Immature natural killer cell (primary cell): ENCODE results near the gene SLC22A3. TPM values are rescaled to one million over a fixed set of nuclear protein-coding genes. Genes with fewer than 3 reads are reported as not detected.
"Not testable (repeated sequence)": the region's sequence is repeated elsewhere in the genome, so short reads cannot be mapped to it uniquely, and the experiment has no call there.

Experiments
- DNase-seq, 3 donors: peaks; one replicate each; pipeline ENCODE4 v3.0.0; 2022; ENCODE audit warnings: mixed read lengths in 1 of 3
- H3K27ac Mint-ChIP-seq, 6 donors: one replicate each; pipeline ENCODE4 v1.8.0; 2020; ENCODE audit warnings: mixed read lengths in 6 of 6, mild to moderate bottlenecking in 5 of 6, inconsistent platforms in 4 of 6, moderate library complexity in 3 of 6
- H3K27me3 Mint-ChIP-seq, 3 donors: one replicate each; pipeline ENCODE4 v1.8.0; 2020 to 2021; ENCODE audit warnings: low read depth in 3 of 3, mild to moderate bottlenecking in 3 of 3, mixed read lengths in 3 of 3, moderate library complexity in 3 of 3, inconsistent platforms in 1 of 3
- H3K36me3 Mint-ChIP-seq, 3 donors: one replicate each; pipeline ENCODE4 v1.8.0; 2020; ENCODE audit warnings: mixed read lengths in 3 of 3, inconsistent platforms in 2 of 3, mild to moderate bottlenecking in 2 of 3
- H3K4me1 Mint-ChIP-seq, 2 donors: one replicate each; pipeline ENCODE4 v1.8.0; 2020; ENCODE audit warnings: inconsistent platforms in 2 of 2, mild to moderate bottlenecking in 2 of 2, mixed read lengths in 2 of 2, moderate library complexity in 1 of 2
- H3K4me3 Mint-ChIP-seq, 5 donors: one replicate each; pipeline ENCODE4 v1.8.0; 2020; ENCODE audit warnings: mild to moderate bottlenecking in 5 of 5, mixed read lengths in 5 of 5, inconsistent platforms in 3 of 5, moderate library complexity in 3 of 5
- H3K9me3 Mint-ChIP-seq, 6 donors: one replicate each; pipeline ENCODE4 v1.8.0; 2020; ENCODE audit warnings: mild to moderate bottlenecking in 6 of 6, mixed read lengths in 6 of 6, inconsistent platforms in 4 of 6, moderate library complexity in 3 of 6
- polyA plus RNA-seq, 3 donors: library from polyadenylated mRNA; unstranded; fragments of 300-500 nt; fragmentation: Illumina TruSeq; gene quantifications; one replicate each; pipeline ENCODE4 v1.2.3, GENCODE V29; 2021

SLC22A3 gene
- polyA plus RNA-seq, 3 donors from 2014 or later, result 0.11 TPM; not detected in 2

GRCh38 chr6:160456214-160456546, 108.0 kb downstream of the SLC22A3 start:
- H3K4me3 Mint-ChIP-seq, result no peak overlapping the region
- H3K27ac Mint-ChIP-seq, result no peak overlapping the region
- no peaks in the 10 kb centered on the region for H3K9me3 Mint-ChIP-seq
- peaks cover 0 to 9% (median 0%) of the 10 kb centered on the region in 3 donors for H3K27me3 Mint-ChIP-seq
- no peaks in the 10 kb centered on the region for H3K4me1 Mint-ChIP-seq
- peaks cover 17 to 31% (median 29%) of the 10 kb centered on the region in 3 donors for H3K36me3 Mint-ChIP-seq
- no peak for DNase-seq

GRCh38 chr6:160457823-160458222, 109.6 kb downstream of the SLC22A3 start:
- Mint-ChIP-seq H3K36me3 (peaks cover 9 to 24% (median 19%) of the 10 kb centered on the region in 3 donors), H3K9me3 (no peaks in the 10 kb centered on the region), H3K27me3 (peaks cover 4 to 14% (median 4%) of the 10 kb centered on the region in 3 donors), H3K27ac (peak overlapping the region in 5 of 6 donors; percentile 63 to 90 (median 80)), H3K4me3 (peak overlapping the region; percentile 7 to 60 (median 51)), H3K4me1 (peaks cover 0 to 5% of the 10 kb centered on the region in 2 donors)
- DNase-seq, result no peak

DNA sequence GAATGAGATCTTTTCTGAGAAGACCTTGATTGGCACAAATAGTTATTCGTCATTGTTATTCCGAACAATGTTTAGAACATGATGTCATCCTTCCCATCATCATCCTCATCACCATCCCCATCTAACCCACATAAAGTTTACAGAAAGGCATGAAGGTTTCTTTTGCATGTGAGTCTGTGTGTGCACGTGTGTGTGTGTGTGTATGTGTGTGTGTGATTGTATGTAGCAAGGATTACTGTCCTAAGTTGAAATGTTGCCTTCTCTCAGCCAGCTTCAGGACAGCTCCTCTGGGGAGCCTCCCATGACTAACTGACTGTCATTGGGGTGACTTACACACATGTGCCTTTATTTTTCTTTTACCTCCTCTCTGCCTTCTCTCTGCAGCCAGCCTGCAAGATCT, 113.5 kb downstream of the SLC22A3 start:
- DNase-seq, result no peak
- Mint-ChIP-seq H3K36me3 (peaks cover 12 to 39% (median 31%) of the 10 kb centered on the region in 3 donors), H3K27me3 (peaks cover 6 to 14% (median 6%) of the 10 kb centered on the region in 3 donors), H3K4me1 (peaks cover 5 to 35% of the 10 kb centered on the region in 2 donors), H3K9me3 (no peaks in the 10 kb centered on the region), H3K4me3 (peak overlapping the region; percentile 67 to 85 (median 80)), H3K27ac (peak overlapping the region in 5 of 6 donors; percentile 89 to 96 (median 90))

DNA sequence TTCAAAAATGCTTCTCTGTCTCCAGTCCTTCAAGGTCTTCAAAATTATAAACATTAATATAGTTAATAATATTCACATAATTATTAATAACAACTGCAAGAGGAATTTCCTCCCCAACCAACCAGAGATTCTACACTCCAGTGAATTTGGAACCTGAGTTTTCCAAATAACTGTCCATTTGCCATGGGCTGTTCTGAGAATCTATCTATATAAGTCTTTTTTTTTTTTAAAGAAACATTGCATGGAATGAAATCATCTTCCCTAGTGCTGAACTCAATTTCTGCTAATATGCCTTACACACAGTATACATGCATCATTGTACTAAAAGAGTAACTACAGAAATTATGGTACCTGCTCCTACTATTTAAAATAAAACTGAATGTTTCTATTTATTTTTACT, 113.9 kb downstream of the SLC22A3 start:
- peaks cover 13 to 44% (median 36%) of the 10 kb centered on the region in 3 donors for H3K36me3 Mint-ChIP-seq
- H3K4me1 Mint-ChIP-seq, result peaks cover 5 to 40% of the 10 kb centered on the region in 2 donors
- H3K27ac Mint-ChIP-seq, result peak overlapping the region in 5 of 6 donors; percentile 89 to 96 (median 90)
- H3K4me3 Mint-ChIP-seq, result peak overlapping the region; percentile 67 to 85 (median 80)
- H3K27me3 Mint-ChIP-seq, result peaks cover 6 to 16% (median 6%) of the 10 kb centered on the region in 3 donors
- DNase-seq, result no peak
- no peaks in the 10 kb centered on the region for H3K9me3 Mint-ChIP-seq

DNA sequence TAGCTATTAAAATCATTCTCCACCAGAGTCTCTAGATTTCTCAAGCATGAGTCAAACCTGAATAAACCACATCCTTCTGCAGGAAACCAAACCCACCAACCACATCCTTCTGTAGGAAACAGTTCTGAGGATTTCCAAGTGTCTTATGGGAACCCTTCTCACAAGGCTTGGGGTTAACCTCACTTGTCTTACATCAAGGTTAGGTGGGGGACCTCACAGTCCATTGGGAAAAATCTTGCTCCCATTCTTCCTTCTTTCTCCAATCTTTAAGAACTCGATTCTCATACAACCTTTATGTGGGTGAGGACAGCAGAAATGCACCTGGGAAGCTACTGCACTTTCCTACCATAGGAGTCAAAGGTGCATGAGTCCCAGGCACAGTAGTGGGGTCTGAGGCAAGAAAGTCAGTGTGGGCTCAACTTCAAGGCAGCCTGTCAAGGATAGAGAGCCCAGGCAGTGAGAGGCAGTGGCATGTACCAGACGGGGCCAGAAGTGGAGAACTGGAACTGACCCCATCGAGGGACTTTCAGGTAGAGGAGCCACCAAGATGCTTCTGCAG, 114.5 kb downstream of the SLC22A3 start:
- Mint-ChIP-seq H3K36me3 (peaks cover 17 to 47% (median 41%) of the 10 kb centered on the region in 3 donors), H3K27me3 (peaks cover 6 to 11% (median 6%) of the 10 kb centered on the region in 3 donors), H3K27ac (peak overlapping the region in 5 of 6 donors; percentile 89 to 96 (median 90)), H3K9me3 (no peaks in the 10 kb centered on the region), H3K4me1 (peaks cover 5 to 42% of the 10 kb centered on the region in 2 donors), H3K4me3 (peak overlapping the region; percentile 67 to 85 (median 80))
- peak; percentile 87 to 88 (median 88) for DNase-seq

DNA sequence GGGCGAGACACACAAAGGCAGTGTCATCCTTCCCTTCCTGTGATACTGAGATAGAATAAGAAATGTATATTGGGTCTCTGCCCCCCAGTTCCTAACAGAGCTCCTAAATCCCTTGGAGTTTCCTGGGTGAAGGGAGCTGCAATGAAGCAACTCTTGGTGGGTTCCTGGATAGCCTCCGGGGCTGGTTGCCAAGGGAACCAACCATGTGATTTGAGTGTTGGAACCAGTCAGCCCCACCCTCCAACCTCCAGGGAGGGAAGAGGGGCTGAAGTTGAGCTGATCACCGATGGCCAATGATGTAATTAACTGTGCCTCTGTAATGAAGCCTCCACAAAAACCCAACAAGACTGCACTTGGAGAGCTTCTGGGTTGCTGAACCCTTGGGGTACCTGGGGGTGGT, 116.6 kb downstream of the SLC22A3 start:
- peaks cover 6 to 8% (median 6%) of the 10 kb centered on the region in 3 donors for H3K27me3 Mint-ChIP-seq
- H3K27ac Mint-ChIP-seq, result peak overlapping the region in 3 of 6 donors; percentile 42 to 63 (median 61)

GRCh38 chr6:160467261-160467871, 119.2 kb downstream of the SLC22A3 start:
- H3K4me1 Mint-ChIP-seq, result peaks cover 39 to 66% of the 10 kb centered on the region in 2 donors
- H3K4me3 Mint-ChIP-seq, DNase-seq, H3K27me3 Mint-ChIP-seq, H3K9me3 Mint-ChIP-seq: not testable (repeated sequence)
- H3K36me3 Mint-ChIP-seq, result peaks cover 24 to 67% (median 63%) of the 10 kb centered on the region in 3 donors
- peak overlapping the region in 1 of 6 donors; percentile 37 for H3K27ac Mint-ChIP-seq

More for the DNA sequence above, 116.6 kb downstream of the SLC22A3 start:
- H3K9me3 Mint-ChIP-seq, result no peaks in the 10 kb centered on the region
- no peak for DNase-seq
- H3K36me3 Mint-ChIP-seq, result peaks cover 21 to 57% (median 55%) of the 10 kb centered on the region in 3 donors
- H3K4me3 Mint-ChIP-seq, result peak overlapping the region; percentile 26 to 85 (median 56)
- H3K4me1 Mint-ChIP-seq, result peaks cover 19 to 46% of the 10 kb centered on the region in 2 donors

- no peak overlapping the region for H3K4me3 Mint-ChIP-seq
- peaks cover 0 to 3% (median 0%) of the 10 kb centered on the region in 3 donors for H3K27me3 Mint-ChIP-seq
- no peak for DNase-seq
- peak overlapping the region in 3 of 6 donors; percentile 2 to 55 (median 21) for H3K27ac Mint-ChIP-seq
- peaks cover 24 to 69% (median 57%) of the 10 kb centered on the region in 3 donors for H3K36me3 Mint-ChIP-seq
- H3K9me3 Mint-ChIP-seq, result no peaks in the 10 kb centered on the region
- H3K4me1 Mint-ChIP-seq, result peaks cover 42 to 49% of the 10 kb centered on the region in 2 donors
These were observed 121.0 kb downstream of the SLC22A3 start for GRCh38 chr6:160469153-160469552.

- H3K27me3 Mint-ChIP-seq, DNase-seq, H3K9me3 Mint-ChIP-seq: not testable (repeated sequence)
- H3K27ac Mint-ChIP-seq, result peak overlapping the region in 1 of 6 donors; percentile 83
- H3K36me3 Mint-ChIP-seq, result peaks cover 42 to 59% (median 59%) of the 10 kb centered on the region in 3 donors
- H3K4me3 Mint-ChIP-seq, result peak overlapping the region in 2 of 5 donors; percentile 39 to 53
- H3K4me1 Mint-ChIP-seq, result peaks cover 24 to 30% of the 10 kb centered on the region in 2 donors
These were observed 127.9 kb downstream of the SLC22A3 start for GRCh38 chr6:160476056-160476455.

DNA sequence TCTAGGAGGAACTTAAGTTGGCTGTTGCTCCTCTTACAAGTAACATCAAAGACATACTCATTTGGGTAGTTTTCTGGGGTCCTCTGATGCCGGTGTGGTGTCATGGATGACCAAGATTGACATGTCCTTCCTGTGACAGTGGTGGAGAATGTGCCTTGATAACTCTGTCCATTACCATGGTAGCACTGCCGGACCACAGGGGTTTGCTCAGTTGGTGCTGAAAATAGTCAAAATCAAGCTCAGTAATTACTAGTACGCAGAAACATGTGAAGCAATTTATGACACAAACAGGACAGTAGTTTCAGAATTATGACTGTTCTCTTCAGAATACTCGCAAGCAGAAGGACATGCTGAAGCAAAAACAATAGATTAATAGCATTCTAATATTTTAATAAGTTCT, 128.9 kb downstream of the SLC22A3 start:
- peaks cover 17 to 25% of the 10 kb centered on the region in 2 donors for H3K4me1 Mint-ChIP-seq
- H3K9me3 Mint-ChIP-seq, DNase-seq, H3K4me3 Mint-ChIP-seq, H3K27me3 Mint-ChIP-seq: not testable (repeated sequence)
- peaks cover 52 to 69% (median 65%) of the 10 kb centered on the region in 3 donors for H3K36me3 Mint-ChIP-seq
- H3K27ac Mint-ChIP-seq, result peak overlapping the region in 1 of 6 donors; percentile 4

GRCh38 chr6:160477901-160478300, 129.7 kb downstream of the SLC22A3 start:
- no peak for DNase-seq
- H3K4me3 Mint-ChIP-seq, result no peak overlapping the region
- H3K4me1 Mint-ChIP-seq, result peaks cover 17 to 19% of the 10 kb centered on the region in 2 donors
- peaks cover 60 to 73% (median 71%) of the 10 kb centered on the region in 3 donors for H3K36me3 Mint-ChIP-seq
- H3K9me3 Mint-ChIP-seq, result no peaks in the 10 kb centered on the region
- no peak overlapping the region for H3K27ac Mint-ChIP-seq
- H3K27me3 Mint-ChIP-seq, result no peaks in the 10 kb centered on the region

DNA sequence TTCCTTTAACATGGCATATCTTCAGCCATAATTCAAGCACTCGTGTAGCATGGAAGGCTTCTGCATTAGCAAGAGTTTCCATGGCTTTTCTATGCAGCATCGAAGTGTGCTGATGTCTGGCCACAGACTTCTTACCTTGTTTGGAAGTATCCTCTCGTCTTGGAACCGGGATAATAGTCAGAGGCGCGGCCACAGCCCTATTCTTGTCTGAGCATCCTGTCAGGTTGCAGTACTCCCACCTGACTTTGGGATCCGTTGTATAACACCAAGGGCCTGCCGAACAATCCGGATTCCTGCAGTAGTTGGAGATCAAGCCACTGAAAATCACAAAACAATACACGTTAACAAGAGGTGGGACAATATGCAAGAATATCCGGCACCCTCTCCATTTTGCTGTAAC, 138.9 kb downstream of the SLC22A3 start:
- H3K4me1 Mint-ChIP-seq, result no peaks in the 10 kb centered on the region
- no peaks in the 10 kb centered on the region for H3K9me3 Mint-ChIP-seq
- H3K36me3 Mint-ChIP-seq, result peaks cover 81 to 99% (median 82%) of the 10 kb centered on the region in 3 donors
- H3K4me3 Mint-ChIP-seq, result no peak overlapping the region
- no peaks in the 10 kb centered on the region for H3K27me3 Mint-ChIP-seq
- H3K27ac Mint-ChIP-seq, result no peak overlapping the region
- DNase-seq, result no peak

GRCh38 chr6:160489091-160489490, 140.9 kb downstream of the SLC22A3 start:
- peak overlapping the region in 3 of 6 donors; percentile 4 to 24 (median 20) for H3K27ac Mint-ChIP-seq
- H3K9me3 Mint-ChIP-seq, result no peaks in the 10 kb centered on the region
- no peaks in the 10 kb centered on the region for H3K27me3 Mint-ChIP-seq
- H3K36me3 Mint-ChIP-seq, result peaks cover 84 to 99% (median 86%) of the 10 kb centered on the region in 3 donors
- no peak overlapping the region for H3K4me3 Mint-ChIP-seq
- no peaks in the 10 kb centered on the region for H3K4me1 Mint-ChIP-seq
- DNase-seq, result no peak

DNA sequence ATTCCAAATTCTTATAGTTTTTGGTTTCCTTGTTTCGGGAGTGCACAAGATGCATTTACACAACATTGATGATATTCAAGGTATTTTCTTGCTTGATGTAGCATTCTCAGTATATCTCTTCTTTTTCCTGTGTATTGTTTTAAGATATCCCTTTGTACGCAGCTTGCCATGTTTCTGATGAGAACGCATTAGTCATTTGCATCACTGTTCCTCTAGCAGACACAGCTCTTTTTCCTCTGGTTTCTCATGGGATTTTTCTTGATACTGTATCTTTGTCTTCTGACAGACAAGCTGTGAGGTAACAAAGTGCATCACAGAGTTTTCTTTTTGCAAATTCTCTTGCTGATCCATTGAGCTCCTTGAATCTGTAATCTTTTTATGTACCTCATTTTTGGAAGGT, 146.4 kb downstream of the SLC22A3 start:
- Mint-ChIP-seq H3K27me3 (peaks cover 0 to 3% (median 0%) of the 10 kb centered on the region in 3 donors), H3K27ac (peak overlapping the region in 2 of 6 donors; percentile 2 to 12), H3K4me3 (no peak overlapping the region), H3K9me3 (no peaks in the 10 kb centered on the region), H3K4me1 (no peaks in the 10 kb centered on the region), H3K36me3 (peaks cover 81 to 97% (median 89%) of the 10 kb centered on the region in 3 donors)
- DNase-seq, result no peak
